GM19455 (cell line): ENCODE results near the gene TRIM38.
"Not testable (repeated sequence)": the region's sequence is repeated elsewhere in the genome, so short reads cannot be mapped to it uniquely, and the experiment has no call there.

ENCODE experiments used
- ATAC-seq: cut with Tn5 transposase; IDR thresholded peaks from one replicate; pipeline ENCODE4 v1.9.1; 2021; ENCODE audit not compliant: unreplicated experiment

TRIM38 gene

DNA sequence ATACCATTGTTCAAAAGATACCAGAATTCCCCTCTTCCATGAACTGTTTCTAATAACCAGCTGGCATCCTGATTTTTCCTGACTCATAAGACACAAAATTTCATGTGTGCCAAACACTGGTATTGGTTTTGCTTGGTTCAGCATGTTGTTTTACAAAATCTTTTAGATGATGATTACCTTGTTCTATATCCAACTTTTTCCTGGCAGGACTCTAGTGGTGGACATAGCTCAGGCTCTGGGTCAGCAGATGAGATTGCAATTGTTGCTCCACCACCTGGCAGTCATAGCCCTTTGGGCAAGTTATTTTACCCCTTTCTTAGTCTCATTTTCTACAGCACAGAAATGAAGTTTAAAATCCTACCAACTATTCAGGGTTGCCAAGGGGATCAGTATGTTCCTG, 6.2 kb downstream of the TRIM38 start:
- ATAC-seq, result no peak

DNA sequence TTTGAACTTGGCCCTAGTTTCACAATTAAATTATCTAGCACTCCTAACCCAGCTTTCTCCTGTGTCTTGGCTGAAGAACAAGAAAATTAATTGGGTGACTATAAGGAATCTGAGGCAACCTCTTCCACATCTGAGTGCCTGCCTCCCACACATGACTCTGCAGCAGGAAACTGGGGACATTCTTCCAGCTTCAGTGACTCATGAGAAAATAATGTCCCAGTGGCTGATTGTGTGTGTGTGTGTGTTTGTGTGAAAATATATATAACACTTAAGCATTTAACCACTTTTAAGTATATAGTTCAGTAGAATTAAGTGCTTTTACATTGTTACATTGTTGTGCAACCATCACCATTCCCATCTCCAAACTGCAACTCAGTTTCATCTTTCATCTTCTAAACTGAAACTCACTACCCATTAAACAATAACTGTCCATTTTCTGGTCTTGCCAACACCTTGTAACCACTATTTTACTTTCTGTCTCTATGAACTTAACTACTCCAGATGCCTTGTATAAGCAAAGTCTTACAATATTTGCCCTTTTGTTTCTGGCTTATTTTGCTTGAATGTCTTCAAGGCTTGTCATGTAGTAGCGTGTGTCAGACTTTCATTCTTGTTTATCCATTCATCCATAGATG, 8.7 kb downstream of the TRIM38 start:
- ATAC-seq, result no peak

- no peak for ATAC-seq
Observed at GRCh38 chr6:25972128-25972527, 9.5 kb downstream of the TRIM38 start.

GRCh38 chr6:25972902-25973301, 10.3 kb downstream of the TRIM38 start:
- ATAC-seq, result no peak

- ATAC-seq, result no peak
Observed at GRCh38 chr6:25973923-25974555, 11.4 kb downstream of the TRIM38 start.

DNA sequence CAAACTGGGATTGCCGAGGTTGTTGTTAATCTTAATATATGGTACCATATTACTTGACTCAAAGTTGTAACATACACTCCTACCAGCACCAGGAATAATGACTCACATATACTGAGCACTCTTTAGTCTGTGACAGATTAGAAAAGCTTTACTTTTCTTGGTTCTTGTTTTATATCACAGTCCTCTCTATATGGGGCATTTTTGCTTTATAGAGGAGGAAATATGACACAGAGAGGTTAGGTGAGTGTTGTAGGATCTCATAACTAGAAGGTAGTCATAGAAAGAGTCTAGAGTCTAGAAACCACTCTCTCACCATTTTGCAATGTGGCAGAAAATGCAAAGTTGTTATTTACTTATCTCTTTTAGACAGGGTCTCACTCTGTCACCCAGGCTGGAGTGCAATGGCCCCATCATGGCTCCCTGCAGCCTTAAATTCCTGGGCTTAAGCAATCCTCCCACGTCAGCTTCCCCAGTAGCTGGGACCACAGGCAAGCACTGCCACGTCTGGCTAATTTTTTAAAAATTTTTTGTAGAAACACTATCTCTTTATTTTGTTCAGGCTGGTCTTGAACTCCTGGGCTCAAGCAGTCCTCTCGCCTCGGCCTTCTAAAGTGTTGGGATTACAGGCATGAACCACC, 13.4 kb downstream of the TRIM38 start:
- no peak for ATAC-seq

DNA sequence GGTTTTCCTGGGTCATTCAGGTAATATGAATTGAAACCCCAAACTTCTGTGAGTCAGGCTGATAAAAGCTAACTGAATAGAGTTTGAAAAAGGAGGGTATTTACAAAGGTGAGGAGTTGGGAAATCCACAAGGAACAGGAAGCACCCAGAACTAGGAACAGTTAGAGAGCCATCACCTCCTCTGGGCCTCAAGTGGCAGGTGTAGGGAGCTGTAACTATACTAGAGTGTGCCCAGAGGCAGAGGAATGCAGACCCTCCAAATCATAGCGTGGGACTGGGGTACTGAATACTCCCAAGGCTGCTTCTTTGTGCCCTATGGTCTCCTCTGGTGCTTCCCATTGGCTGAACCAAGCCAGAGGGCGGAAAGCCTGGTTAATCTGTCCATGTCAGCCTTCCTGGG, 18.3 kb downstream of the TRIM38 start:
- ATAC-seq, result no peak

- ATAC-seq, result no peak
Observed at GRCh38 chr6:25981568-25982263, 19.1 kb downstream of the TRIM38 start.

- ATAC-seq, result no peak
Observed at GRCh38 chr6:25984265-25984664, 21.7 kb downstream of the TRIM38 start.

DNA sequence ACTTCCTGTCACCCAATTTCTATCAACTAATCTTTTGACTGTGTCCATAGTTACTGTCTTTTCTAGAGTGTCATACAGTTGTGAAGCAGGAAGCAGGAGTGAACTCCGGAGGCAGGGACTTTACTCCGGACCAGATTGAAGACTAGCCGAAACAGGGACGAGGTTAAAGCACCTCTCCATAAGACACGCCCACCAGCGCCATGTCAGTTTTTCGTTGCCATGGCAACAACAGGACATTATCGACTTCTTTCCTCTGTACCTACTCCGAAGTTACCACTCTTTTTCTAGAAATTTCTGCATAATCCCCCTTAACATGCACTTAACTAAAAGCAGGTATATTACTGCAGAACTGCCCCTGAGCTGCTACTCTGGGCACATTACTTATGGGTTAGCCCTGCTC, 25.2 kb downstream of the TRIM38 start:
- ATAC-seq, result no peak

DNA sequence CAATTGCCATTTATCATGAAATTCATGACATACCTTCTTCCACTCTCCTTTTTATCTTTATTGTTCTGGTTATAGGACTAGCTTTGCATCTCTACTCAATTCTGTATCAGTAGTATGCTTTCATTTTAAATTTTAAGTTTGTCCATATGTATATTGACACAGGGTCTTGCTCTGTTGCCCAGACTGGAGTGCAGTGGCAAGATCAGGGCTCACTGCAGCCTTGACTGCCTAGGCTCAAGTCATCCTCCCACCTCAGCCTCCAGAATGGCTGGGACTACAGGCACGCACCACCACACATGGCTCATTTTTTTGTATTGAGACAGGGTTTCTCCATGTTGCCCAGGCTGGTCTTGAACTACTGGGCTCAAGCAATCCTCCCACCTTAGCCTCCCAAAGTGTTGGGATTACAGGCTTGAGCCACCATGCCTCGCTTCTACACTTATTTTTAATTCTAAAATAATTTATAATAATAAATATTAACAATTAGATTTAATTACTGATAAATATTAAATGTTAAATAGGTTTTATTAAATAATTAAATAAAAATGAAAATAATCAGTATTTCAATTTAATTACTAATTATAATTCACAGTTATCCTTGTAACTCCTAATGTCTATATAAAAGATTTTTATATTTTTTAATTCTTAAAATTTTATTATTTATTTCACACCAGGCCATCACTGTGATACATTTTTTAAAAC, 27.7 kb downstream of the TRIM38 start:
- ATAC-seq, result no peak

DNA sequence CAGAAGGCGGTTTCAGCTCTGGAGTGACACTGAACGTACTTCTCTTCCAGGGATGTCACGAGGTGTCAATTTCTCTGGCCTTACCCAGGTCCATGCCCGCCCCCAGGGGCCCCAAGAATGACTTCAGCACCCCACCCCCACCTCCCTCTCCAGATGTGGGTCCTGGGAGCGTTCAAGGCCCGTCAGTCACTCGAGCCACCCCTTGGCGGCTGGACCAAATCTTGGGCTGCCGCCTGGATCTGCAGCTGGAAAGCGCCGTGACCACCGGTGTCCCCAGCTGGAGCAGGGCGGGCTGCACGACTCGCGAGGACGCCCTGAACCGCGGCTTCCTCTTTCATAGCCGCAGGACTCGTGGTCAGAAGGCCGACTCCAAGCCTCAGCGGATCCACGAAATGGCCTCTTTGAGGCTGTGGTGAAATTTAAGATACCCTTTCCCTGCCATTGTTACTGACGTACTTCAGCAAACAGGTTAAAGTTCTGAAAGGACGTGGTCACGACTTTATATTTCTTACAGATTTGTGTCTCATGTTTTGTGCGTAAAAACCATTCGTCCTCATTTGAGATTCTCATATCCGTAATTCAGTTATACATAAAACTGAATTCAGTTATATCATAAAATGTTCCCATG, 29.3 kb downstream of the TRIM38 start:
- peak; percentile 57 for ATAC-seq

- peak; percentile 87 for ATAC-seq
Observed at GRCh38 chr6:25992413-25993340, 30.1 kb downstream of the TRIM38 start.

GRCh38 chr6:25993341-25993684, 30.7 kb downstream of the TRIM38 start:
- ATAC-seq, result peak; percentile 12

DNA sequence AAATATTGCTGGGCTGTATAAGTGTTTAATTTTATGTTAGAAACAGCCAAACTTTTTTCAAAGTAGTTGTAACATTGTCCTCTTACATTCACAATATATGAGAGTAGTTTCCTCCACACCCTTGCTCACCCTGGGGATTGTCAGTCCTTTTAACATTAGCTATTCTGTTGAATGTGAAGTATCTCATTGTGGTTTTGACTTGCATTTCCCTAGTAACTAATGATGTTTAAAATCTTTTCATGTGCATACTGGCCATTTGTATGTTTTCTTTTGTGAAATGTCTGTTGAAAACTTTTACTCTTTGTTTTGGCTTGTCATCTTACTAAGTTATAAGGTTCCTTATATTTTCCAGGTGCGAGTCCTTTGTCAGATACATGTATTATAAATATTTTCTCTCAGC, 32.9 kb downstream of the TRIM38 start:
- ATAC-seq, result no peak

- no peak for ATAC-seq
Observed at GRCh38 chr6:25997921-25998320, 35.3 kb downstream of the TRIM38 start.

GRCh38 chr6:25998379-25998778, 35.8 kb downstream of the TRIM38 start:
- ATAC-seq, result no peak

GRCh38 chr6:25999225-25999624, 36.6 kb downstream of the TRIM38 start:
- not testable (repeated sequence) for ATAC-seq

GRCh38 chr6:26000366-26001144, 38.0 kb downstream of the TRIM38 start:
- ATAC-seq, result no peak
